ENCODE results near the gene GPR61. TPM values are rescaled to one million over a fixed set of nuclear protein-coding genes. Genes with fewer than 3 reads are reported as not detected.

Gene GPR61
- total and polyA plus RNA-seq, 2 of the 4 experiments (the other 2 are of a cell fraction): not detected

DNA sequence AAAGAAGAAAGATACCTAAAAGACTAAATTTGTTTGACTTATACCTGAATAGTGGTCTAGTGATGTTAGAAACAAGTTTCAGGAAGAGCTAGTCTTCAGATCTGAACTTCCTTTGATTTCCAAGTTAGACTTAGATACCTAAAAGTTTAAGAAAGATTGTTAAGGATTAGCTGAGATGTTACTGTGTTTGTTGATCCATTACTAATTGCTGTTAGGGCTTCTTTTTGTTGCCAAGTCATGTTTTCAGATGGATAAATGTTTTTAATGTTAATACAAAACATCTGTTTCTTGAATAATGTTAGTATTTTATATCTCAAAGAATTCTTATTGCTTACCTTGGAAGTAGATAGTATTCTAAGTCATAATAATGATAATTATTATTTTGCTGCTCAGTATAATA is 20.3 kb downstream of the GPR61 start:
- POLR2A ChIA-PET (ENCODE audit: unreplicated experiment): no interaction called here

More for the DNA sequence above, 20.3 kb downstream of the GPR61 start:
- Histone ChIP-seq H3K36me3 (ENCODE audit: control insufficient read depth, insufficient read depth, low read length) (peaks cover 1% of the 10 kb centered on the region; the same call in 1 of the 2 replicates), H2AFZ (replicated peaks; ENCODE audit: low read length, poor library complexity) (no peak overlapping the region), H3K9me1 (ENCODE audit: insufficient read depth, low read length) (peaks cover 19% of the 10 kb centered on the region), H3K23ac (ENCODE audit: low read depth, low read length) (peak overlapping the region; percentile 20; the same call in 1 of the 2 replicates), H2BK5ac (ENCODE audit: low read depth, low read length, poor library complexity, severe bottlenecking) (no peak overlapping the region), H3K79me1 (ENCODE audit: low read depth in 1 of 2, low read length in 2 of 2) (peaks cover 0 to 67% of the 10 kb centered on the region in 2 experiments; a peak in 2 of 4 replicates), H3K18ac (ENCODE audit: low read depth, low read length) (no peak overlapping the region), H2AK5ac (ENCODE audit: low read depth, low read length) (no peak overlapping the region), H2BK15ac (ENCODE audit: low read depth, low read length) (no peak overlapping the region), H3K9me3 (ENCODE audit: control insufficient read depth, insufficient read depth, low read length) (no peaks in the 10 kb centered on the region), H3K14ac (replicated peaks; ENCODE audit: low read depth, low read length) (no peak overlapping the region), H2BK120ac (ENCODE audit: low read depth, low read length) (no peak overlapping the region), H4K8ac (ENCODE audit: low read depth in 2 of 2, low read length in 2 of 2) (no peak overlapping the region), H2AK9ac (replicated peaks; ENCODE audit: low read depth, low read length, poor library complexity) (no peak overlapping the region), H3K9ac (ENCODE audit: low read depth, low read length) (no peak overlapping the region), H3K4me3 (ENCODE audit: insufficient read depth, low read depth, low read length) (no peak overlapping the region), H3K4ac (ENCODE audit: low read depth, low read length) (no peak overlapping the region), H2BK20ac (ENCODE audit: low read depth, low read length) (no peak overlapping the region), H3K56ac (ENCODE audit: extremely low read depth, insufficient read depth, low read length) (no peak overlapping the region), H4K20me1 (ENCODE audit: insufficient read depth, low read length) (peaks cover 96% of the 10 kb centered on the region), H3K4me2 (ENCODE audit: low read depth, low read length) (peak overlapping the region; percentile 39; the same call in 1 of the 2 replicates), H3K27me3 (ENCODE audit: control insufficient read depth, insufficient read depth, low read length) (no peaks in the 10 kb centered on the region), H3K27ac (ENCODE audit: insufficient read depth, low read length) (no peak overlapping the region), H4K5ac (ENCODE audit: low read depth, low read length) (no peak overlapping the region), H3K4me1 (ENCODE audit: control insufficient read depth, insufficient read depth, low read length) (peaks cover 15% of the 10 kb centered on the region), H4K91ac (ENCODE audit: insufficient read depth, low read depth, low read length) (no peak overlapping the region)
- CTCF ChIA-PET: interaction anchor here (0.9 to 1.2 kb wide), 2 partner anchors 9 to 27 kb away, joined by 3 read pairs; no protein-coding TSS in a partner anchor
- BruUV-seq (replicated peaks): no TSS peak
- intact Hi-C loops (cut with micrococcal nuclease) (loop anchor here (5.0 kb wide), 1 partner anchor 37 kb away; no protein-coding TSS in a partner anchor), in situ Hi-C loops (cut with MboI; ENCODE audit: low sequenced_read_pairs) (no loop called here), dilution Hi-C loops (cut with HindIII; ENCODE audit: low sequenced_read_pairs, unreplicated experiment) (no loop called here)
- DNase-seq (no peak), ATAC-seq (ENCODE audit: low read depth) (no peak)
- TF ChIP-seq MXI1 (IDR thresholded peaks at IDR 0.05; ENCODE audit: borderline replicate concordance, low read depth, low read length) (no peak), MAFK (IDR thresholded peaks at IDR 0.05; ENCODE audit: low read depth, low read length) (no peak), FOS (IDR thresholded peaks at IDR 0.05; ENCODE audit: low read depth, low read length) (no peak), RCOR1 (IDR thresholded peaks at IDR 0.05; ENCODE audit: insufficient replicate concordance, low read length) (no peak), NFE2L2 (IDR thresholded peaks at IDR 0.05; ENCODE audit: low read depth, low read length) (no peak), CTCF (conservative IDR thresholded peaks at IDR 0.05; ENCODE audit: low read depth, low read length) (no peak), USF2 (IDR thresholded peaks at IDR 0.05; ENCODE audit: low read depth, low read length) (no peak), ELK1 (IDR thresholded peaks at IDR 0.05; ENCODE audit: borderline replicate concordance, low read depth, low read length) (no peak), CEBPB (IDR thresholded peaks at IDR 0.05; ENCODE audit: low read depth, low read length) (no peak), MAZ (IDR thresholded peaks at IDR 0.05; ENCODE audit: borderline replicate concordance, low read depth, low read length) (no peak), CHD1 (IDR thresholded peaks at IDR 0.05; ENCODE audit: low read depth, low read length) (no peak), BHLHE40 (IDR thresholded peaks at IDR 0.05; ENCODE audit: low read depth, low read length) (no peak), SMC3 (IDR thresholded peaks at IDR 0.05; ENCODE audit: low read depth, low read length) (no peak), RFX5 (IDR thresholded peaks at IDR 0.05; ENCODE audit: low read depth, low read length) (no peak), POLR2A (IDR thresholded peaks at IDR 0.05; ENCODE audit: low read depth, low read length) (no peak), RAD21 (IDR thresholded peaks at IDR 0.05; ENCODE audit: low read length) (no peak)
